ENCODE results near the gene ALX3.

Gene ALX3

DNA sequence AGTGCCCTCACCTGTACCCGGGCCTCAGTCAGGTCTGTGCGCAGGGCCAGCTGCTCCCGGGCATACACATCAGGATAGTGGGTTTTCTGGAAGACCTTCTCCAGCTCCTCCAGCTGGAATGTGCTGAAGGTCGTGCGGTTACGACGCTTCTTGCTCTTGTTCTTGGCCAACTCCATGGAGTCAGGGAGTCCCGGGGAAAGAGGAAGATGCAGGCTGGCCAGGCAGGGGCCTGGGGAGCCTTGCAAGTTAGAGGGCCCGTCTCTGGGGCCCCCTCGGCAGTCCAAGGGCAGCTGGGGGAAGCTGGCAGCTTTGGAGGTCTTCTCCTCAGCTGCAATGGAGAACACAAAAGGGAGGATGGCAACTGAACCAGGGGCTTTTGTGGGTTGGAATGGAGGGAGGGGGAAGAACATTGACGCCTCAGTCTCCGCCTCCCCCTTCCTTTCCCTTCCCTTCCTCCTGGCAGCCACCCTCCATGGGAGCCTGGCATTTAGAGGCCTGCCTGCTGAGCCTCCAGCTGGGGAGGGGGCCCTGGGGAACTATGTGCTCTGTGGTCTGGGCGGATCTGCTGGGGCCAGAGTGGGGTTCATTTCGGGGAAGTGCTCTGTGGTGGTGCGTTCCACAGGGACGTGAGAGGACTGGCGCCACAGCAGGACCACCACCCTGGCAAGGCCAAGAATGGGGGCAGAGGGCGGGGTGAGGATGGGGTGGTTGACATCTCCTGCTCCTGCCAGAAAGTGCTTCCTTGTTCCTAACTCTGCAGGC lies 5.7 kb downstream of the ALX3 start:
- DNase-seq (ENCODE audit: low read depth) = no peak

DNA sequence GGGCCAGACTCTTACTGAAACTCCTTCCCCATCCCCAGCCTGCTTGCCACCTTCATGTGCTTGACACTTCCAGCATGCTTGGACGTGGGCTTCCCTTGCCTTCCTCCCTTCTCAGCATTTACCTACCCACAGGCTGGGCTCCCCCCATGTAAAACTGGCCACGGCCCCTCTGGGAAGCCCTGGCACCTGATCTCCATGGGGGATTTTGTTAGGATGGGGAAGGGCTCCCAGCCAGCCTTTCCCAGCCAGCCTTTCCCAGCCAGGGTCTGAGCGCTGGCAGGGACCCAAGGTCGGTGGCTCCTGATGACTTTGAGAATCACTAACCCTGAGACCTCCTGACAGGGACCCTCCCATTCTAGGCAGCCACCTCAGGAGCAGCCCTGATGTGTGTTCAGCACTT lies 6.7 kb downstream of the ALX3 start:
- no peak for DNase-seq (ENCODE audit: low read depth)

DNA sequence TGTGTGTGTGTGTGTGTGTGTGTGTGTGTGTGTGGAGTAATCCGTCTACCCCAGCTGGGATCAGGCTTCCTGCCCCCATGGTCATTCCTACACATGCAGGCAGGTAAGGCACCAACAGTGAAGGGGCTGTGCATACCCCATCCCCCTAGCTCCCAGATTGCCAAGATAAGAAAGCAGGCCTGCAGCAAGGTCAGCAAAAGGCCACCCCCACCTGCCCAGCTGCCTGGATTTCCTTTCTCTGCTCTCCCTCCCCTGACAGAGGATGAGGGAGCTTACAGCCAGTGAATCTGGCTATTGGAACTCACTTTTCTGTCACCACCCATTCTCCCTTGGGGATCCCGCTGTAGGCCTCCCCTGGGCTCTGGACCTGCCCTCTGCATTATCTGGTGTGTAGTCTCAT lies 7.9 kb downstream of the ALX3 start:
- no peak for DNase-seq (ENCODE audit: low read depth)

DNA sequence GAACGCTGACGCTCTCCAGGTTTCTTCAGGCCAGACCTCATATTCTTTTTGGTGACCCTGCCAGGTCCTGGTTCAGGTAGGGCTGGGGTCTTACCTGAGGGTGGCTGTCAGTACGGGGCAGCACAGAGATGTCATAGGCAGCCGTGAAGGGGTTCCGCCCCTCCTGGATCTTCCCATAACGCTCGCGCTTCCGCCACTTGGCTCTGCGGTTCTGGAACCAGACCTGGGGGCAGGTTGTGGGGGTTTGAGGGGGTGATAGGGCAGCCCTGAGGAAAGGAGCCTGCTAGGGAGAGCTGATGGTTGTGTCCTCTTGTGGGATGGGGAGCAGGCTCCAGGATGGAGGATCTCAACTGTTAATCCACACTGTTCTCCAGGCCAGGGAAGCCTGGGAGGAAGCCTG lies 9.1 kb downstream of the ALX3 start:
- DNase-seq (ENCODE audit: low read depth) = no peak

DNA sequence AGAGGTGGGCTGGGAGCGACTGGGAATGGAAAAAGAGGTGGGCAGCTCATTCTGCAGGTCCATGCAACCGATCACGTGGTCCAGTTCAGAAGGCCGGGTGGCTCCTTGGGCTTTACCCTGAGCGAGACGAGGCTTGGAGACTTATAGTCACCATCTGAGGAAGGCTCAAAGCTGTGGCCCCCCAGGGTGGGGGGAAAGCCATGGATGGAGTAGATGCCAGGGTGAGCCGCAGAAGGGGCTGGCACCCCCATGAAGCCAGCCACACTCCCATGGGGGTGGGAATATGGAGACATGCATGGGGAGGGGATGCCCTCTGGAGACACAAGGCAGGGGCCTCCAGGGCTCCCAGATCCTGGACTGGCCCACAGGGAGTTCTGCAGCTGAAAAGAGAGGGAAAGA lies 9.8 kb downstream of the ALX3 start:
- no peak for DNase-seq (ENCODE audit: low read depth)

DNA sequence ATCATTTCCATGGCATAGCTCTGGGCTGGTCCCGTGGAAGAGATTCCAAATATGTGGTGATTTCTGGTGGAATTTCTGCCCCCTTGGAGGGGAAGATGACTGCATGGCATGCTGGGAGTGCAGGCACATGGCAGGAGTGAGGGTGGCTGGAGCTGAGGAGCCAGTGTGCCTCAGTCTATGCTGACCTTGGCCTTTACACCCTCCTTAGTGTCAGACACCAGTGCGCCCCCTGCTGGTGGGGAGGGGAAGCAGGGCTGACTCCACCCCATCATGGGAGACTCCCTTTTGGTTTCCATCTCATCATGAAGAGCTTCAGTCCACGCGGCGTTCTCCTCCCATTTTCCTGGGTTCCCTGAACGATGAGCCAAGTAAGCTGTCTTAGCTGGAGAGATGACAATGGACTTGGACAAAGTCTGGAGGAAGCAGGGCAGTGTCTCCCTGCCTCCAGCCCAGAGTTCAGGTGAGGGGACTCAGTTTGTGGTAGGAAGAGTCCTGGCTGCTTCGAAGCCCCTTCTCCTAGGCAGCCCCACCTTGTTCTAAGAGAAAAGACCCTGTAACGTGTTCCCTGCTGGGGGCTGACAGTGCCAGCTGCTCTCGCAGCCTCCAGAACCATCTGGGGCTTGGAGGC lies 10.3 kb downstream of the ALX3 start:
- peak; percentile 61 for DNase-seq (ENCODE audit: low read depth)

DNA sequence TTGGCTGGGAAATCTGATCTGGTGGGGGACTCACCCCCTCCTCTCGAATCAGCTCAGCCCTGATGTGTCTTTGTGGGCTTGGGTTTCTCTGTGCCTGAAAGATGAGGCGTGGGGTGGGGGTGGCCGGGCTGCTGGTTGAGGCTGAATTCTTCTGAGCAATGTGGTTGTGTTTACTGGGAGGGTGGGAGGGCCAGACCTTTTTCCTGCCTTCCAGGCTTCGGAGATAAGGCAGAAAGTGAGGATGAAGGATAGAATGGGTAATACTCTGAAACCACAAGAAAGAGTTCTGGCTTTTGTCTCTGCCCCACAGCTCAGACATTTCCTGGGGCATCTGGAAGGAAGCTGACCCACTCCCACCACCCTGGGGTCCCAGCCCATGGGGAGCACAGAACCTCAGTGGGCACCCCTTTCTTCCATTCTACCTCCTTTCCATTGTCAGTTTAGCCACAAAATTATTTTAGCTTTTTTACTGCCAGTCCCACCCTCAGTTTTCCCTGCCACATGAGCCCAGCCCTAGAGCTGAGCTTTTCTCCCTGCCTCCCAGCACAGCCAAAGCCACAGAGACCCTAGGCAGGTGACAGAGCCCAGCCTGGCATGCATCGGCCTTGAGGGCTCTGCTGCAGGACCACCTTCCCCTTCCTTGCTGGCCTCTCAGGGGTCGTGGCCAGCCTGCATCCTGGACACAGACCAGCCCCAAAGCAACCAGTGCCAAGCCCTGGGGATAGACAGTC lies 11.2 kb downstream of the ALX3 start:
- DNase-seq (ENCODE audit: low read depth) = no peak

DNA sequence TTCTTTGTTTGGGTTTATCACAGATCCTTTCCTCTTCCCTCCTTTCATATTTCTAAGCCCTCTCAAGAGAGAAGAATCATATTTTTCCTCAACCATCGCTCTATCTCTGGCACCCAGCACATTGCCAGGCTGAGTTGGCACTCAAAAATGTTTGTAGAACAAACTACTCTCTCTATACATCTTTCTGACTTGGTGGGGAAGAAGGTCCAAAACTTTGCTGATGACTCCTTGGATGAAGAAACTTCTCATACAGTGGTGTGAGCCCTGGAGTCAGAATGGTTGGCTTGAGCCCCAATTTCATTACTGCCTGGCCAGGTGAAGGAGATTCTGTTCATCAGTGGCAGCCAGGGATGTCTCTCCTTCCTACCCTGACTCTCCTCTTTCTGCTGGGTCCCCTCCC lies 11.9 kb downstream of the ALX3 start:
- no peak for DNase-seq (ENCODE audit: low read depth)

DNA sequence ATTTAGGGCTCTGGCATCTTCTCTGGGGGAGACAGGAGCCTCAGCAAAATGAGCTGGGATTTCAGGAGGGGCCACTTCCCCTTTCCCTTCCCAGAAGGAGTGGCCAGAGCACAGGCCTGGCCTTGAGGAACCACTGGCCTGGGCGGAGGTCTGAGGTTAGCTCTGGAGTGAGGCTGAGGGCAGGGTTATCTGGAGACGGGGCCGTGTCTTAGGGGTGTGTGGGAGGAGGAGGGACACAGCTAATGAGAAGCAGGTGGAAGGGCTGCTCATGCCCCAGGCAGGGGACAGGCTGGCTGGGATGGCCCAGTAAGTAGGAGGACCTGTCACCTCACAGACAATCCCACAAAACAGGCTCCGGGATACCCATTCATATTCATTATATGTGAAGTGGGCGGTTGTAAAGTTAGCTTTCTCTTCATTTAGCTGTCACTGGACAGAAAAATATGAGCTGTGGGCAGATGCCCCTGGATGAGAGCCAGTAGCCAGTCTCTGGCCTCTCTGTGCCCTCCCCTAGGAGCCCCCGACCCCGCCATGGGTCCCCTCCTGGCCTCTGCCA lies 12.4 kb downstream of the ALX3 start:
- DNase-seq (ENCODE audit: low read depth) = no peak

DNA sequence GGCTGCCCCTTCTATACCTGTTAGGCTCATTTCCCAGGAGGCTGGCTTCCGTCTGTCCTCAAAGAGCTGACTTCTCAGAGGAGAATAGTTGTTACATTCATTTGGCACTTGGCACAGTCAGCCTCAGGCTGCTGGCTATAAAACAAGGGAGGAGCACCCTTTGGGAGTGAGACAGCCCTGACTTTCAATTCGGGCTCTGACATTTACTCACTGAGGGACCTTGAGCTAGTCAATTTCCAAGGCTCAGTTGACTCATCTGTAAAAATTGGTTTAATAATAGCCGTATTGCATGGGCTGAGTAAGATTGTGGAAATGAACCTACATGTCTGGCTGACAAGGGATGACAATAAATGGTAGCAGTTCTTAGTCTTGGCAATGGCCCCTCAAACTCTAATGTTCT lies 13.7 kb downstream of the ALX3 start:
- DNase-seq (ENCODE audit: low read depth) = peak; percentile 81

DNA sequence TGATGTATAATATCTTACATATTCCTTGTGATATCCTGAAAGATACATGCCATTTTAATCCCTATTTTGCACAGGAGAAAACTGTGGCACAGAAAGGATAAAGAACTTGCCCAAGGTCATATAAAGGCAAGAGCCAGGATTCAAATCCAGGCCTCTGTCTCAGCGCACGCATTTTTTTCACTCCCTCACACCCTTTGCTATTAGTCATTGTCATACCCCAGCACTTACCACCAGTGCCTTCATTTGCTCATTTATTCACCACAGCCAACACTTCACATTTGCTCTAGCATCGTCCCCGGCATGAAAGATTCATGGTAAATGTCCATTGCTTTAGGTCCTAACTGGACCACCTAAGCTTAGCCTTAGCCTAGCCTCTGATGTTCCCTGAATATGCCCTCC lies 14.2 kb downstream of the ALX3 start:
- peak; percentile 33 for DNase-seq (ENCODE audit: low read depth)

DNA sequence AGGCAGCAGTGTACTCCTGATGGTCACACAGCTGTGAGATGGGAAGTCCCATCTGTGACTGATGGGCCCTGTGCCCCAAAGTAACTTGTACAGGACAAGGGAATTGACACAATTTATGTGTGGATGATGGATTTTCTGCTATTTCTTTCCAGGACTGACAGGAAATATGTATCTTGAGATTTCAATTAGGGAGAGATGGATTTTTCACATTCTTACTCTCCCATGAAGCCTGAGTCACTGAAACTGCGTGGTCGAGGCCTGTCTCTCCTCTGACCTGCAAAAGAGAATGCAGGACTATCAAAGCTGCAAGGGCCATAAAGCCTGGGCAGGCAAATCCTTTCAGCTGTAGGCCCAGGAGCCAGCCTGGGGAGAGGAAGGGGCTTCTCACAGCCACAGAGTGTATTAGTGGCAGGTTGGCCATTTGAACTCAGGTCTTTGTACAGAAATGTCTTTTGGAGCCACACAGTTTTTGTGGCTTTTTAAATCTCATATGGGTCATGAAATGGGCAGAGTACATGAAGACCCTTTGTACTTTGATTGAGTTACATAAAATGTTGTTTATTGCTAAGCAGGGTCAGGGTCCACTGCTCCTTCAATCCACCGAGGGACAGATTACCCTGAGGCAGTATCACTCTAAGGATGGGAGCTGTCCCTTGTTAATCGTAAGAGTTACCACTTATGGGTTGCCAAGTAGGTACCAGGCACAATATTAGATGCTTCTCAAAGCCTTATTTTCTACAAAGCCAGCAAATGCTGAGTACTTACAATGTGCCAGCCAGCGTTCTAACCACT lies 14.8 kb downstream of the ALX3 start:
- DNase-seq (ENCODE audit: low read depth) = peak; percentile 67

DNA sequence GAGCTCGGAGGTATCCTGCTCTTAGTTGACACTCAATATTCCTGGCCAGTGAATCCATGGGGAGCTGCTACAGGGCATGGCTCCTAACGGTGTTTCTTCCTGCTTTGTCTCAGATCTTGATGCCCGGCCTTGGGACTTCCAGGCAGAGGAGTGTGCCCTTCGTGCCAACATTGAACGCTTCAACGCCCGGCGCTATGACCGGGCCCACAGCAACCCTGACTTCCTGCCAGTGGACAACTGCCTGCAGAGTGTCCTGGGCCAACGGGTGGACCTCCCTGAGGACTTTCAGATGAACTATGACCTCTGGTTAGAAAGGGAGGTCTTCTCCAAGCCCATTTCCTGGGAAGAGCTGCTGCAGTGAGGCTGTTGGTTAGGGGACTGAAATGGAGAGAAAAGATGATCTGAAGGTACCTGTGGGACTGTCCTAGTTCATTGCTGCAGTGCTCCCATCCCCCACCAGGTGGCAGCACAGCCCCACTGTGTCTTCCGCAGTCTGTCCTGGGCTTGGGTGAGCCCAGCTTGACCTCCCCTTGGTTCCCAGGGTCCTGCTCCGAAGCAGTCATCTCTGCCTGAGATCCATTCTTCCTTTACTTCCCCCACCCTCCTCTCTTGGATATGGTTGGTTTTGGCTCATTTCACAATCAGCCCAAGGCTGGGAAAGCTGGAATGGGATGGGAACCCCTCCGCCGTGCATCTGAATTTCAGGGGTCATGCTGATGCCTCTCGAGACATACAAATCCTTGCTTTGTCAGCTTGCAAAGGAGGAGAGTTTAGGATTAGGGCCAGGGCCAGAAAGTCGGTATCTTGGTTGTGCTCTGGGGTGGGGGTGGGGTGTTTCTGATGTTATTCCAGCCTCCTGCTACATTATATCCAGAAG lies 16.7 kb downstream of the ALX3 start:
- peak; percentile 53 for DNase-seq (ENCODE audit: low read depth)

DNA sequence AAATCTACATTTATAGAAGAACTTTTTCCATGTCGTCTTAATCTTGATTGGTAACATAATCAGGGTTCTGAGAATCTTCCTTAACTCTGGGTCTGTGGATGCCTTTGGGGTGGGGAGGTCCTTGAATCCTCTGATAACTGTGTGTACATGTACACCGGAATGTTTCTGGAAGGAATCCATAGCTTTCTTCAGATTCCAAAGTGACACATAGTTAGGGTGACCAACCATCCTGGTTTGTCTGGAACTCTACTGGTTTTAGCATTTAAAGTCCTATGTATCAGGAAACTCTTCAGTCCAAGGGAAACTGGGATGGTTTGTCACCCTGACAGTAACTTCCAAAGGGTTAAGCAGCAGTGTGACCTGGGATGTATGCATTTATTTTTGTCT lies 19.2 kb downstream of the ALX3 start:
- DNase-seq (ENCODE audit: low read depth) = peak; percentile 21

DNA sequence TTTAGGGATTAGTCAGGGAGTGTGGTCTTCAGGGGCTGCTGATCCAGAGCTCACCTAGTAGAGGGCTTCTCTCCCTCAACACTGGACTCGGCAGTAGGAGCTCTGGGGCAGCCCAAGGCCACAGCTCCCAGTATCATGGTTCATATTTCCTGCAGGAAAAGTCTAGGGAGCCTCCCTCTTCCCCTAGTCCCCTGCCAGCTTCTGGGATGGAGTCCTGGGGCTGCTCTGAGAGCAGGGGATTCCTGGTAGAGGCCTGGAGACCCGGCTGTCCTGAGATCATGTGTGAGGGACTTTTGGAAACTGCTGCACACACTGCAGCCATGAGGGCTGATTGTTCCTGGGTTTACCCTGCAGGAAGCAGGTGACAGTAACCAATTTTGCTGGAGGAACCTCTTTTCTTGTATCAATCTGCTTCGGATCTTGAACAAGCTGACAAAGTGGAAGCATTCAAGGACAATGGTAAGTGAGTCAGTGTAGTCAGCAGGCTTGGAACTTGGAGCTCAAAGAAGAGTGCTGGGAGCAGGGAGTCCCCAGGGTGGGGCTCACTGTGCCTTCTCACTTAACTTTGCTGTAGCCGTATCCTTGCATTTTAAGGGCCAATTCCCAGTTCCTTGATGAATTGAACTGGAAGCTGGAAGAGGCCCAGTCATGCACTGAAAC lies 19.7 kb downstream of the ALX3 start:
- DNase-seq (ENCODE audit: low read depth) = no peak

DNA sequence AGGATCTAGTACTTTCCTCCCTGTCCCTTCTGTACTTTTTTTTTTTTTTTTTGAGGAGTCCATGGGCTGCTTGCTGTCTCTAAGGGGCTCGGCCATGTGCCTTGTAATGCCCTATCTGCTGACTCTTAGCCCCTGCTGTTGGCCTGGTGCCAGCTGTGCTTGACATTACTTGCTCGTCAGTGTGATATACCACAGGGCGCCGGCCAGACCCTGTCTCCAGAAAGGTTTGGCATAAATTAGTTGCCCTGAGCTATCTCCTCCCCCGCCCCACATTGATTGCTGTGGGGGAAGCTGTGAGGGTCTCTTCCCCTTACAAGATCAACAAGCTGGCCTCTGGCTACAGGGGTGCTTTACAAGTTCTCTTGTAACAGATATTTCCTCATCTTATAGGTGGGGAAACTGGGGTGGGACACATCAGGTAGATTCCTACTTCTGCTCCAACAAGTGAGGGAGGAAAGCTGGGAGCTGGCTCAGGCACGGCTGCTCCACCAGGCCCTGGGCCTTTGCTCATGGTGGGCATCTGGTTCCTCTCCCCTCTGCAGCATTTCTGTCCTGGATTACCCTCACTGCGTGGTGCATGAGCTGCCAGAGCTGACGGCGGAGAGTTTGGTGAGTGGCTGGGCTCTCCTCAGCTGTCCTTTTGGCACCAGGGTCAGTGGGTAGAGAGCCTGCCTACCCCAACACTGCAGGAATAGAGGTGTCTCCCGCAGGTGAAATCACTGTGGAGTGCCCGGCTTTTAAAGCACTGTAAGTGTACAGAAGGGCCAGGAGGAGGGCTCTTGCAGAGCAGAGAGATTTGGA lies 20.5 kb downstream of the ALX3 start:
- no peak for DNase-seq (ENCODE audit: low read depth)

DNA sequence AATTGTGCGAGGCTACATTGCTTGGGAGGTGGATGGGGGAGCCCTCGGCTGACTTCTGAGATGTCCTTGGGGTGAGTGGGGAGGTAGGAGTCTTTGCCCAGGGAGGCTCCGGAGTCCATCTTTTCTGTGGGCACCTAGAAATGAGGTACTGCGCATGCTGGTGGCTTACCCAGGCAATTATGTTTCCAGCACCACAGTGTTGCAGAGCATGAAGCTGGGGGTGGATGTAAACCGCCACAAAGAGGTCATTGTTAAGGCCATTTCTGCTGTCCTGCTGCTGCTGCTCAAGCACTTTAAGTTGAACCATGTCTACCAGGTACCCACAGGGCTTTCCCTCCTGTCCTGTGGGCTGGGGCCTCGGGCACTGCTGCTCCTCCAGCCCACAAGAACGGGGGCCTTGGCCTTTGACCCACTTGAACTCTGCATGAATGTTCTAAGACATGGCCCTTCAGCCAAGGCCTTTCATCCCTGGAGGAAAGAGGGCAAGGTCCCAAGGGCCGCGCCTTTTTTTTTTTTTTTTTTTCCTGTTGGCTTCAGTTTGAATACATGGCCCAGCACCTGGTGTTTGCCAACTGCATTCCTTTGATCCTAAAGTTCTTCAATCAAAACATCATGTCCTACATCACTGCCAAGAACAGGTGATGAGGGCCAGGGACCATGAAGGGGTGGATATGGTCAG lies 21.4 kb downstream of the ALX3 start:
- DNase-seq (ENCODE audit: low read depth) = no peak

DNA sequence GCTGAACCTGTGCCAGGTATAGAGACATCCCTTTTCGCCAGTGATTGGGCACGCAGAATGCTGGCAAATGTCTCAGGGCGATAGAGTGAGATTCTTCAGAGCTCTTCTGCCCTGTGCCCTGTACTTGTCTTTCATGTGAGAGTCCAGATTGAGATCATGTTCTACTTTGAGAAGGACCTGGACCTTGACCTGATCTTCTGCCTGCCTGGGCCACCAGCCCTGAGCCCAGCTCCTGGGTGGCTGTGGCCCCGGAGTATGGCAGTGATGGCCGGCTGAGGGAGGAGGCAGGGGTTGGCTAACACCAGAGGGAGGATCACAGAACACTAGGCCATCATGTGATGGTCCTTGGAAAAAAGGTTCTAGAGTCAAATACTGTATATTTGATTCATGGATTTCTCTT lies 22.2 kb downstream of the ALX3 start:
- DNase-seq (ENCODE audit: low read depth) = no peak

DNA sequence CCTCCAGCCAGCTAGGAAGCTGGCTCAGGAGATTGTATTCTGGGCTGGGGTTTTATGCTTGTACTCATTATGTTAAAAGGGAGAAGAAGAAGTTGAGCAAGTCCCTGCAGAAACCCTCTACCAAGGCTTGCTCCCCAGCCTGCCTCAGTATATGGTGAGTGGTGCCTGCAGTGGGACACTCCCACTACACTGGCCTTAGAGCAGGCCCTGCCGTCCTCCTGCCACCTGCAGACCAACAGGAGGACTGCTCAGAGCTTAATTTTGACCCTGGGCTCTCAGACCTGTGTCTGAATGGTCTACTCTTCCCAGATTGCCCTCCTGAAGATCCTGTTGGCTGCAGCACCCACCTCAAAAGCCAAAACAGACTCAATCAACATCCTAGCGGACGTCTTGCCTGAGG lies 23.0 kb downstream of the ALX3 start:
- DNase-seq (ENCODE audit: low read depth) = no peak
